C4-2B (cell line): ENCODE measurements around the gene WIZ.

Source experiments
- CTCF ChIP-seq: fragments of 450-650 bp; conservative IDR thresholded peaks from 2 replicates; pipeline ENCODE4 v1.5.1; 2017; ENCODE audit warnings: mild to moderate bottlenecking
- ZFX ChIP-seq: fragments of 450-650 bp; IDR thresholded peaks from 2 replicates; pipeline ENCODE4 v1.6.1; 2017

DNA sequence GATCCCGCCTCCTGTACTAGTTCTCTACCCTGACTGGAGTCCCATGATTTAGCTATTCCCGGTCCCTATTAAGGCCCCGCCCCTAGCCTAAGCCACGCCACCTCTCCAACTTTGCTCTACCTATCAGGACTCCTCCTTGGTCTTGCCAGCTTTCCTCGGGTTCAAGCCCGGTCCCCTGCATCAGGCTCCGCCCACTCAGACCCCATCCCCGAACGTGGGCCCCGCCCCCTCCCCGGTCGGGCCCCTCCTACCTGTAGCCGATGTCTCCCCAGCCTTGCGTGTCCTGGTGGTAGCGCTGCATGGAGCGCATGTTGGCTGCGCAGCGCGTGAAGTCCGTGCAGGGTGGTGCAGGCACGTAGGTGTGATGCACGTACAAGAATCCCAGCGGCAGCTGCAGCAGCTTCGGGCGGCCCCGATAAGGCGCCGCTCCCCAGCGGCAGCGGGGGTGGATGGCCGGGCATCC lies 21.9 kb upstream of the WIZ start:
- TF ChIP-seq CTCF (no peak), ZFX (no peak)
